Stimulated activated CD4-positive, alpha-beta T cell treated with anti-CD3 and anti-CD28 coated beads, TNF-alpha, amount 100 ng/mL, for 48 hours (primary cell): ENCODE measurements around the gene TAB2.
"Not testable (repeated sequence)": the region's sequence is repeated elsewhere in the genome, so short reads cannot be mapped to it uniquely, and the experiment has no call there.

Experiments used
- DNase-seq, 3 donors: peaks; one replicate each; pipeline ENCODE4 v3.0.0-alpha.2; 2020; ENCODE audit warnings: low read depth in 3 of 3

Gene TAB2

DNA sequence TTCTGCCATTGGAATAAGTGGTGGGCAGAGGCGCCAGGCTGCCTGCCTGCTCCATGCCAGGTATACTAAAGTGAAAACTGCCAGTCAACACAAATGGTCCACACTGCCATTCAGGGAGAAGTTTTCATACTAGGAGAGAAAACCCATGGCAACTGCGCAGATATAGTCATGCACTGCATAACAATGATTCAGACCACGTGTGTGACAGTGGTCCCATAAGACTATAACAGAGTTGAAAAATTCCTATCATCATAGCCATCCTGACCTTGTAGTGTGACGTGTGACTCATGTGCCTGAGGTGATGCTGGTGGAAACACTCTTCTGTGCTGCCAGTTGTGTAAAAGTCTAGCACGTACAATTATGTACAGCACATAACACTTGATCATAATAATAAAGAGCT lies 142.2 kb downstream of the TAB2 start:
- DNase-seq: no peak

DNA sequence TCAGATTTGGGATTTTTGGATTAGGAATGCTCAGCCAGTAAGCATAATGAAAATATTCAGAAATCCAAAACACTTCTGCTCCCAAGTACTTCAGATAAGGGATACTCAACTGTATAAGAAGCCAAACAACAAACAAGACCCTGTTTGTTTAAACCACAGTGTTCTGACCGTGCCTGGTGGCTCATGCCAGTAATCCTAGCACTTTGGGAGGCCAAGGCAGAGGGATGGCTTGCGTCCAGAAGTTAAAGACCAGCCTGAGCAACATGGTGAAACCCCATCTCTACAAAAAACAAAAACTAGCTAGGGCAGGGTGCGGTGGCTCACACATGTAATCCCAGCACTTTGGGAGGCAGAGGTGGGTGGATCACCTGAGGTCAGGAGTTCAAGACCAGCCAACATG lies 142.7 kb downstream of the TAB2 start:
- not testable (repeated sequence) for DNase-seq
